ENCODE measurements around the gene KIF2C. TPM values are rescaled to one million over a fixed set of nuclear protein-coding genes. Genes with fewer than 3 reads are reported as not detected.

The KIF2C gene
- polyA plus RNA-seq, 1 of the 3 experiments (the other 2 are of a cell fraction): 20.7 TPM

- Histone ChIP-seq H3K9me2 (no peaks in the 10 kb centered on the region), H3K4me1 (ENCODE audit: control insufficient read depth in 1 of 2, insufficient read depth in 2 of 2, low read depth in 1 of 2, low read length in 1 of 2) (no peaks in the 10 kb centered on the region), H3K9me3 (no peaks in the 10 kb centered on the region), H3K4me3 (ENCODE audit: low read depth in 2 of 2, low read length in 1 of 2) (no peak overlapping the region), H3K79me2 (ENCODE audit: insufficient read depth) (no peaks in the 10 kb centered on the region), H3K9ac (no peak overlapping the region), H3K27ac (ENCODE audit: low read depth in 2 of 2, low read length in 1 of 2) (no peak overlapping the region), H4K20me1 (ENCODE audit: insufficient read depth) (no peaks in the 10 kb centered on the region), H2AFZ (ENCODE audit: low read depth) (no peak overlapping the region), H3K4me2 (no peak overlapping the region), H3K36me3 (replicated peaks in 1 of 2; ENCODE audit: control insufficient read depth in 1 of 2, insufficient read depth in 2 of 2, low read length in 1 of 2) (no peaks in the 10 kb centered on the region), H3K27me3 (ENCODE audit: insufficient read depth) (no peaks in the 10 kb centered on the region), H3F3A (replicated peaks; ENCODE audit: insufficient read depth) (peaks cover 19% of the 10 kb centered on the region)
- CTCF ChIA-PET: interaction anchor here (1.8 to 7.8 kb wide), 3 partner anchors 10 to 21 kb away, joined by 5 to 52 read pairs (median 9); partner anchors contain the start of gene RNU5D-1
- no peak for DNase-seq
- WGBS (ENCODE audit: low lambda C conversion rate): 92% methylated on average over 1 of the region's 1 CpG
- TF ChIP-seq POLR2AphosphoS5 (IDR thresholded peaks at IDR 0.05; ENCODE audit: low read depth, low read length) (no peak), RXRA (IDR thresholded peaks at IDR 0.05; ENCODE audit: borderline replicate concordance, low read depth) (no peak), SMC3 (IDR thresholded peaks at IDR 0.05; ENCODE audit: low read depth, low read length) (no peak), IRF3 (IDR thresholded peaks at IDR 0.05; ENCODE audit: low read depth, low read length) (no peak), YY1 (IDR thresholded peaks at IDR 0.05; ENCODE audit: low read depth) (no peak), FOXJ3 (CRISPR knock-in tag; IDR thresholded peaks at IDR 0.05) (no peak), ZBTB33 (IDR thresholded peaks at IDR 0.05; ENCODE audit: borderline replicate concordance, low read depth) (no peak), SIN3A (IDR thresholded peaks at IDR 0.05; ENCODE audit: borderline replicate concordance, low read depth, low read length) (no peak), REST (IDR thresholded peaks at IDR 0.05; ENCODE audit: low read depth, low read length) (no peak), RFX5 (IDR thresholded peaks at IDR 0.05; ENCODE audit: low read length) (no peak), ELF1 (IDR thresholded peaks at IDR 0.05) (no peak), USF2 (IDR thresholded peaks at IDR 0.05; ENCODE audit: borderline replicate concordance, low read depth, low read length) (no peak)
- TF ChIP-seq, protein P1, sequence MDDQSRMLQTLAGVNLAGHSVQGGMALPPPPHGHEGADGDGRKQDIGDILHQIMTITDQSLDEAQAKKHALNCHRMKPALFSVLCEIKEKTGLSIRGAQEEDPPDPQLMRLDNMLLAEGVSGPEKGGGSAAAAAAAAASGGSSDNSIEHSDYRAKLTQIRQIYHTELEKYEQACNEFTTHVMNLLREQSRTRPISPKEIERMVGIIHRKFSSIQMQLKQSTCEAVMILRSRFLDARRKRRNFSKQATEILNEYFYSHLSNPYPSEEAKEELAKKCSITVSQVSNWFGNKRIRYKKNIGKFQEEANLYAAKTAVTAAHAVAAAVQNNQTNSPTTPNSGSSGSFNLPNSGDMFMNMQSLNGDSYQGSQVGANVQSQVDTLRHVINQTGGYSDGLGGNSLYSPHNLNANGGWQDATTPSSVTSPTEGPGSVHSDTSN (IDR thresholded peaks at IDR 0.05): no peak
- POLR2A ChIA-PET: no interaction called here
Observed at GRCh38 chr1:44717653-44718052, 22.0 kb upstream of the KIF2C start.
